Measurements from ENCODE around the gene TMEM163.
"Not testable (repeated sequence)": the region's sequence is repeated elsewhere in the genome, so short reads cannot be mapped to it uniquely, and the experiment has no call there.

TMEM163 gene

GRCh38 chr2:134581877-134582546 lies 136.8 kb downstream of the TMEM163 start:
- no peak for DNase-seq (ENCODE audit: low read depth in 2 of 2)

GRCh38 chr2:134578316-134578715 lies 140.5 kb downstream of the TMEM163 start:
- no peak for DNase-seq (ENCODE audit: low read depth in 2 of 2)

DNA sequence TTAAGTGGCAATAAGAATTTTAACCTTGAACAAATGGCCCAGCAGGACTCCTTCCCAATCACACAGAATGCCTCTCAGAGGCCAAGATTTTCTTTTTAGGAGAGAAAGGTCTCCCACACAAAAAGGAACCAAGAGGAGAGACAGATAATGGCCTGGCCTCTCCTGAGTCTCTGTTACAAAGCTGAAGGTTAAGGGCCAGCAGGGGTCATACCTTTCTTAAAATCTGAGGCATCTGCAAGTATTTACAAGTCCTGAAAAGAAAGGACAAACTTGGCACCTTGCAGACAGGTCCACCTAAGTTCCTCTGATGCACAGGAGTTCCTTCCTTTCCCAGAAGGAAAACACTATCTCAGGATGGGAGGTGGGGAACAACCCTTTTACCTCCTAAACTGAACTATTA lies 142.3 kb downstream of the TMEM163 start:
- DNase-seq (ENCODE audit: low read depth in 2 of 2) = no peak

DNA sequence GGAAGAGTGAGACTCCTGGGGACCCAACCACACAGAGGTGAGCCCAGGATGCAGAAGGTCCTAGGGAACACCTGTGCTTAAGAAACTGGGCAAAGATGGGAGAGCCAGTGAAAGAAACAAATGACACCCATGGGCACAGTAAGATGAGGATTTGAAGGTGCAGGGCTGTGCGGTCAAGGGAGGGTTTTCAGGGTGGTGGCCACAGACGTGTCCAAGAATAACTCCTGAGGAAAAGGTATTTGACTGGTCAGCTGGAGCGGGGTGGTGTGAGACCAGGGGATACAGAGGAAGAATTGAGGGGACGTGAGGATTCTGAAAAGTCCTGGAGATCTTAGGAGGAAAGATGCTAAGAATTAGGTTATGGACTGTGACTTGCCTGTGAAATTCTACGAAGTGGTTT lies 142.9 kb downstream of the TMEM163 start:
- DNase-seq (ENCODE audit: low read depth in 2 of 2) = no peak

DNA sequence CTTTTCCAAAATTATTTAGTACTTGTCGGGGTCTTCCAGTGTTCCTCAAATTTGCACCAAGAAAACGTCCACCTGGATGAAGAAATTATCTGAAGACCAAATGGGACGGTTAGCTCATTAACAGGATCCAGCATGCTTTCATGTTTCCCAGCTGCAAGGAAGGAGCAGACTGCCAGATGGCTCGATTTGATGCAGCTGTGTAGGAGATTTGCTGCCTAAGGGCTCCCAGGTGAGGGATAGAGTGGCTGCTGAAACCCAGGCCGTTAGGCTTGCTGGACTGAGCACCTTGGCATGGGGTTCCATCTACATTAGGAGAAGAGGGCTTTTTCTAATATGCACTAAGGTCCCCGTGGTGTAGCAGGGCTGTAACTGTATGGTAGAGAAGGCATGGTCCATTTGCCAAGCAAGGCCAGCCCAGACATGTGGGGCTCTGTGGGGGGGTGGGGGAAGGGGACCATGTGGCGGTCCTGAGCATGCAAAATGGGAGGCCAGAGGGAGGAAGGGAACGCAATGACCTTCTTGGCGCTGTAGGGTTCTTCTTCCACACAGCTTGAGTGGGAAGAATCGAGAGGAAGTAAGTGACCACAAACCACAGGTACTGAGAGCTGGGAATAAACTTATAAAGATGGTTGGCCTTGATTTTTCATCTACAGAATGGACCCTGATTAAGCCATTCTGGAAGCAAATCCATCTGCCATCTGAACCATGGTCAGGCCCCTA lies 144.0 kb downstream of the TMEM163 start:
- no peak for DNase-seq (ENCODE audit: low read depth in 2 of 2)

GRCh38 chr2:134573724-134574123 lies 145.1 kb downstream of the TMEM163 start:
- no peak for DNase-seq (ENCODE audit: low read depth in 2 of 2)

GRCh38 chr2:134573085-134573370 lies 145.8 kb downstream of the TMEM163 start:
- no peak for DNase-seq (ENCODE audit: low read depth in 2 of 2)

DNA sequence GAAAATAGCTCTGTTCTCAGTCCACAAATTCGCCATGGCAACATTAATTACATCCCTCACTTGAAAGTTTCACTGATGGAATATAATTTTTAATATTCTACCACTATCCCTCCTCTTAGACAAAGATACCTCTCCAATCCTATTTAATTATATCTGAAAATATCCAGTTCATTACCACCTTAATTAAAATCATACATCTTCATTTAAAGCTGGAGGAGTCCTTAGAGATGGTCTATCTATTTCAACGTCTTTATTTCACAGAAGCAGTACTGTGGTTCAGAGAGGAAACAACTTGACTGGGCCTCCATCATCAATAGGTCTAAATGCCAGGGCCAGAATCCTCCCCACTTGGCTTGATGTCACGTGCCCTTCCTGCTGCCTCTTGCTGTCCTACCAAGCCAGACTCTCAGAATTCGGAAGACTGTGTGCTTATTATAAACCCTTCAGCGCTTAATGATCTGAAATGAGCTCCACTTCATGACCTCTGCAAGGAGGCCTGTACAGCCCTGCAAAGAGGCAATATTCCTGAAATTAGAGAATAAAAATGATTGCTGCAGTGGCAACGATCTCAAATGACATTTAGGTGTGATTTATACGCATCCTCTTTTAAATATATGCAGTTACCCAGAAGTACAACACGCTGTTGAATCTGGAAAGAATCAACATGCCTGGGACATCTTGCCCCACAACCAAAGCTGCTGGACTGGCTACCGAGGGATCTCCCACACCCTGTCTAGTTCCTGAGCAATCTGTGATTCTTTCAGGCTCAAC lies 146.3 kb downstream of the TMEM163 start:
- DNase-seq (ENCODE audit: low read depth in 2 of 2) = no peak

DNA sequence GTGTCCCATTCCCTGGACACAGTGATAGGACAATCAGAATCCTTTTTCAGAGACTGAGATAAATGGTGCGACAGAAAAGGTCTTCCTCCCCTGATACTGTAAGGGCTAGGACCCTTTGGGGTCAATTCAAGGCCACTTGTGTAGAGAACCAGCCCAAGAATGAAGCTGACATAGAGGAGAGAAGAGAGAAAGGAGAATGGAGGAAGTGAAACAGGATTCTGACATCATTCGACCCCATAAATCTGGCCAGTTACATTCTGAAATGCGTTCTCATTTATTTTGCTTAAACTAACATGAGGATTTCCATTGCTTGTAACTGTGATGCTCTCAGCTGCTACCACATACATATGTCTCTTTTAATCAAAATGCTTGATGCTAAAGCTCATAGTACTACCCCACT lies 148.1 kb downstream of the TMEM163 start:
- DNase-seq (ENCODE audit: low read depth in 2 of 2) = no peak

- no peak for DNase-seq (ENCODE audit: low read depth in 2 of 2)
These were observed 150.4 kb downstream of the TMEM163 start for GRCh38 chr2:134568413-134568812.

GRCh38 chr2:134567666-134568065 lies 151.1 kb downstream of the TMEM163 start:
- no peak for DNase-seq (ENCODE audit: low read depth in 2 of 2)

DNA sequence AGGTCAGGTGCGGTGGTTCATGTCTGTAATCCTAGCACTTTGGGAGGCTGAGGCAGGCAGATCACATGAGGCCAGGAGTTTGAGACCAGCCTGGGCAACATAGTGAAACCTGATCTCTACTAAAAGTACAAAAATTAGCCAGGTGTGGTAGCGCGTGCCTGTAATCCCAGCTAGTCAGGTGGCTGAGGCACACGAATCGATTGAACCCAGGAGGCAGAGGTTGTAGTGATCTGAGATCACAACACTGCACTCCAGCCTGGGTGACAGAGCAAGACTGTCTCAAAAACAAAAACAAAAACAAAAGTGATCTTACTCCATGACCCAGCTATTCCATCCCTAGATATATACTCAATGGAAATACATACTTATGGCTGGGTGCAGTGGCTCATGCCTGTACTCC lies 153.8 kb downstream of the TMEM163 start:
- not testable (repeated sequence) for DNase-seq (ENCODE audit: low read depth in 2 of 2)

- DNase-seq (ENCODE audit: low read depth in 2 of 2) = no peak
These were observed 154.3 kb downstream of the TMEM163 start for GRCh38 chr2:134564549-134564948.

DNA sequence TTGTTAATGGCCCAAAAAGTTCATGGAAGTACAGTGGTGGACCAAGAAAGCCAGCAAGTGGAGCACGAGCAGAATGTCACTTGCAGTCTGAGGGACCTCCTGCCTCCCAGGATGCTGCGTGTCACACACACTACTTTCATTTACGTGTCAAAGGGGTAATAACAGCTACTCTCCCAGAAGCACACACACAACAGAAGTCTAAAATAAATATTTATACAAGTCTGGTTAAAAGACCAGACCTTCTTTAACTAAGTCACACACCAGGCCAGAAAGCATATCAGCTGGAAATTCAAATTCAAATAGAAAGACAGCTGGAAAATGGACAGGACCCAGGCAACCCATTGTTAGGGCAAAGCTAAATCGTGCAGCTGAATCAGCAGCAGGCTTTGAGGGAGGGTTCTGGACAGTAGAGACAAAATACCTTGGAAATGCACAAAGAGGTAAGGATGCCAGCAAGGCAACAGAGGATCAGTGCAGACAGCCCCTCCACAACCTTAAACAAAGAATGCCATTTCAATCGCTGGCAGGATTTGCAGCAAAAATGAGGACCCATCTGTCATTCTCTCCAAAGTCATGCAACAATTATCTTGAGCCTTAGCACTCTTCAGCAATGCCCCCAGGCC lies 160.5 kb downstream of the TMEM163 start:
- no peak for DNase-seq (ENCODE audit: low read depth in 2 of 2)

DNA sequence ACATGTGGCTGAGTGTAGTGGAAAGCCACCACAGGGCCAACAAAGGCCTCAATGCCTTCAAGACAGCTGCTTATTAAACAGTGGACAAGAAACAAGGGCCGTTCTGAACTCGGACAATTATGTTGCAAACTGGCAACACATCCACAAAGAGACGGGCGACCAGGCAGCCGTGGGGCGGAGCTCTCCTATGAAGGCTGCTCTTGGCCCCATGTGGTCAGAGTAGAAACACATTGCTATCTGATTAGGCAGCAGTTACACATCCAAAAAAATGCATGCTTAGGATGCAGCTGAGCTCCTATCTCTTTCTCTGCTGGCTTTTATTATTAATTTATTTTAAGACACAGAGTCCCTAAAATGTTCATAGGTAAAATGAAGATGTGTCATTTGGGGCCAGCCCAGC lies 163.4 kb downstream of the TMEM163 start:
- no peak for DNase-seq (ENCODE audit: low read depth in 2 of 2)

DNA sequence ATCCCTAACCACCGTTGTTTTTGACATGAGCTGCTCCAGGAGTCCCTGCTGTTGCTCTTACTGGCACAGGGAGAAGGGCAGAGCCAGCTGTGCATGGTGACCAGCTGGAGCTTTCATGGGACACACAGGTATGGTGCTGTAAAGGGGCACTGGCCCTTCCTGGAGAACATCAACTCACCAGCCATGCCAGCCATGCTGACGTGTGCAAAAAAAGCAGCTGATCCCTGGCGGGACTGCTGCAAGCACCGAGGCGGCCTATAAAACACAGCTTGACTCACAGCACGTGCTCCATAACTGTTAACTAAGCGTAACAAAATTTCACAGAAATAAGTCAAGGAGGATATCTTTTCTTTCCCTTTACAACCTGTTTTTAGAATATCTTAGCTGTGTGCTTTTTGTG lies 165.1 kb downstream of the TMEM163 start:
- DNase-seq (ENCODE audit: low read depth in 2 of 2) = no peak

DNA sequence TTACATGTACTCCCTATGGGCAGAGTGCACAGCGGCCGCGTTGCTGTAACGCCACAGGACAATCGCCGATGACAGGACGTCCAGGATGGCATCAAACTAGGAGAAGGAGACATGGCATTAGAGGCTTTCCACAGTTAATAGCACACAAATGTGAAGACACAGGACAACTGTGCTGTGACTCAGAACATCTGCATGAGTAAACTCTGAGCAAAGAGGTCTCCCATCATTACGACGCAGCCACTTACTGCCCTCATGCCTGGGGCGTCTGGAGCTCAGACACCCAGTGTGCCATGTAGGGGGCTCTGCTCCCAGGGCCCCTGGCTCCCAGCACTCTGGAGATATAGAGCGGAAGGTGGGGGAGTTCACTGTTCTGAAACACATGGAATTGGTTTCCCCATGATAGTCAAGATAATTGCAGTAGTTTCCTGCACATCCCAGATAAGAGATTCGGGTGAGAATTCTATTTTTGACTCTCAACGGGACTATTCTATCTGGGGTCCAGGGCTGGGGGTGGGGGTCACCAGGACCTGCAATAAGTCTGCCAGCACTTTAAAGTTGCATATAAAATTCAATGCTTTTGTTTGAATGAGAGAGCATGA lies 168.1 kb downstream of the TMEM163 start:
- DNase-seq (ENCODE audit: low read depth in 2 of 2) = no peak

GRCh38 chr2:134549104-134549503 lies 169.7 kb downstream of the TMEM163 start:
- DNase-seq (ENCODE audit: low read depth in 2 of 2) = no peak

GRCh38 chr2:134540990-134541389 lies 177.8 kb downstream of the TMEM163 start:
- DNase-seq (ENCODE audit: low read depth in 2 of 2) = no peak

GRCh38 chr2:134539981-134540380 lies 178.8 kb downstream of the TMEM163 start:
- DNase-seq (ENCODE audit: low read depth in 2 of 2) = no peak

DNA sequence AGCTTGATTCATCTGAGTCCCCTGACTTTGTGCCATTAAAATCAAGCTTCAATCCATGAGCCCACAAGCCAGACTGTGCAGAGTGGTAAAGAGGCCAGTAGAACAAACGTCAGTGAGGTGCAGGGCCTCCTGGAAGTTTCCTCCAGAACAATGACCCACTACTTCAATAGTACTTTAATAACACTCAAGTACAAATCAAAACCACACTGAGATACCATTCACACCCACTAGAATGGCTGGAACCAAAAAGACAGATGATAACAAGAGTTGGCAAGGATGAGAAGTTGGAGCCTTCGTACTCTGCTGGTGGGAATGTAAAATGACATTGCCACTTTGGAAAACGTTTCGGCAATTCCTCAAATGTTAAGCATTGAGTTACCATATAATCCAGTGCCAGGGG lies 181.1 kb downstream of the TMEM163 start:
- DNase-seq (ENCODE audit: low read depth in 2 of 2) = no peak

DNA sequence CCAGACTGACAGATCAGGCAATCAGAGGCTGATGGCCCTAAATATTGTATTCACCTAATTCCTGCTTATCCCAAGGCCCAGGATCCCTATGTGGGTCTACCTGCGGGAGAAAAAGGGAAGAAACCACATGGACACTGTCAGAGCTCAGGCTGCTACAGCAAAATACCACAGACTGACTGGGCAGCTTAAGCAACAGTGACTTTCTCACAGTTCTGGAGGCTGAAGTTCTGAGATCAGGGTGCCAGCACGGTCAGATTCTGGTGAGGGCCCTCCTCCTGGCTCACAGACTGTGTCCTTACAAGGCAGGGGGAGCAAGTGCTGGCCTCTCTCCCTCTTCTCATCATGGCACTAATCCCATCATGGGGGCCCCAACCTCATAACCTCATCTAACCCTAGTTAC lies 181.7 kb downstream of the TMEM163 start:
- no peak for DNase-seq (ENCODE audit: low read depth in 2 of 2)

Data from activated CD4-positive, alpha-beta T cell treated with anti-CD3 and anti-CD28 coated beads for 24 hours (primary cell).